ENCODE data around the gene ARHGAP6. TPM values are rescaled to one million over a fixed set of nuclear protein-coding genes. Genes with fewer than 3 reads are reported as not detected.

Gene ARHGAP6
- total RNA-seq, 1 donor from 2014 or later, result 1.2 TPM

DNA sequence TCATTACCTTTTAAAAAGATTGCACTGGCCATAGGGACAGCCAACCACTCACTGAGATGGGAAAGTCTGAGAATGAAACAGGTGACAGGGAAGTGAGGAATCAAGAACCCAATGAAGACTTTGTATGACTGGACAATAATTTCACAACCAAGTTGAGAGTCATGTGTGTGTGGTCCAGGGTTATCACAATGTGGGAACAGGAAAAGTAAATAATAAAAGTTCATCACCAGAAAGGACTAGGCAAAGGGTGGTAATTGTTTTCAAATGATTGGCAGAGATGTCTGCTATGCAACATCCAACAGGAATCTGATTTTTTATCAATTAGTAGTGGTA lies 243.2 kb downstream of the ARHGAP6 start:
- Histone ChIP-seq H3K27ac (no peak overlapping the region), H3F3A (ENCODE audit: low read depth) (no peaks in the 10 kb centered on the region), H3K9me3 (ENCODE audit: low read depth) (no peaks in the 10 kb centered on the region), H3K4me3 (no peak overlapping the region), H4K20me1 (ENCODE audit: low read depth) (no peaks in the 10 kb centered on the region), H2AFZ (replicated peaks) (no peak overlapping the region), H3K79me2 (ENCODE audit: low read depth) (no peaks in the 10 kb centered on the region), H3K36me3 (no peaks in the 10 kb centered on the region), H3K9ac (no peak overlapping the region), H3K4me2 (no peak overlapping the region), H3K4me1 (no peaks in the 10 kb centered on the region), H3K27me3 (peaks cover 26% of the 10 kb centered on the region)
- Mint-ChIP-seq H3K4me1 (peaks cover 7% of the 10 kb centered on the region), H3K27me3 (ENCODE audit: insufficient read depth, low read depth) (peaks cover 2% of the 10 kb centered on the region), H3K4me3 (no peak overlapping the region), H3K9me3 (peaks cover 7% of the 10 kb centered on the region), H3K36me3 (no peaks in the 10 kb centered on the region), H3K27ac (no peak overlapping the region)
- TF ChIP-seq EZH2 (IDR thresholded peaks at IDR 0.05), result no peak
- TF ChIP-seq, protein P1, sequence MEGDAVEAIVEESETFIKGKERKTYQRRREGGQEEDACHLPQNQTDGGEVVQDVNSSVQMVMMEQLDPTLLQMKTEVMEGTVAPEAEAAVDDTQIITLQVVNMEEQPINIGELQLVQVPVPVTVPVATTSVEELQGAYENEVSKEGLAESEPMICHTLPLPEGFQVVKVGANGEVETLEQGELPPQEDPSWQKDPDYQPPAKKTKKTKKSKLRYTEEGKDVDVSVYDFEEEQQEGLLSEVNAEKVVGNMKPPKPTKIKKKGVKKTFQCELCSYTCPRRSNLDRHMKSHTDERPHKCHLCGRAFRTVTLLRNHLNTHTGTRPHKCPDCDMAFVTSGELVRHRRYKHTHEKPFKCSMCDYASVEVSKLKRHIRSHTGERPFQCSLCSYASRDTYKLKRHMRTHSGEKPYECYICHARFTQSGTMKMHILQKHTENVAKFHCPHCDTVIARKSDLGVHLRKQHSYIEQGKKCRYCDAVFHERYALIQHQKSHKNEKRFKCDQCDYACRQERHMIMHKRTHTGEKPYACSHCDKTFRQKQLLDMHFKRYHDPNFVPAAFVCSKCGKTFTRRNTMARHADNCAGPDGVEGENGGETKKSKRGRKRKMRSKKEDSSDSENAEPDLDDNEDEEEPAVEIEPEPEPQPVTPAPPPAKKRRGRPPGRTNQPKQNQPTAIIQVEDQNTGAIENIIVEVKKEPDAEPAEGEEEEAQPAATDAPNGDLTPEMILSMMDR (IDR thresholded peaks at IDR 0.05), result no peak
- no peak for DNase-seq (ENCODE audit: low spot score)

- Histone ChIP-seq H3K9ac (no peak overlapping the region), H3K79me2 (ENCODE audit: low read depth) (no peaks in the 10 kb centered on the region), H4K20me1 (ENCODE audit: low read depth) (no peaks in the 10 kb centered on the region), H3F3A (ENCODE audit: low read depth) (no peaks in the 10 kb centered on the region), H3K9me3 (ENCODE audit: low read depth) (no peaks in the 10 kb centered on the region), H3K27me3 (peaks cover 21% of the 10 kb centered on the region), H3K4me3 (no peak overlapping the region), H3K4me1 (no peaks in the 10 kb centered on the region), H3K36me3 (no peaks in the 10 kb centered on the region), H3K4me2 (no peak overlapping the region), H3K27ac (no peak overlapping the region), H2AFZ (replicated peaks) (no peak overlapping the region)
- H3K27me3 Mint-ChIP-seq (ENCODE audit: insufficient read depth, low read depth), result peaks cover 2% of the 10 kb centered on the region
- no peak overlapping the region for H3K27ac Mint-ChIP-seq
- peaks cover 6% of the 10 kb centered on the region for H3K4me1 Mint-ChIP-seq
- H3K9me3 Mint-ChIP-seq, result peaks cover 7% of the 10 kb centered on the region
- H3K36me3 Mint-ChIP-seq, result no peaks in the 10 kb centered on the region
- TF ChIP-seq EZH2phosphoT487 (IDR thresholded peaks at IDR 0.05), result no peak
- no peak for TF ChIP-seq EZH2 (IDR thresholded peaks at IDR 0.05)
- TF ChIP-seq, protein P1 (IDR thresholded peaks at IDR 0.05), result no peak
- no peak for DNase-seq (ENCODE audit: low spot score)
- no peak overlapping the region for H3K4me3 Mint-ChIP-seq
Measured at GRCh38 chrX:11421805-11422524, 243.8 kb downstream of the ARHGAP6 start.

GRCh38 chrX:11420851-11421250 lies 244.9 kb downstream of the ARHGAP6 start:
- H3K4me1 Mint-ChIP-seq, result no peaks in the 10 kb centered on the region
- Histone ChIP-seq H3K4me1 (no peaks in the 10 kb centered on the region), H3K9ac (no peak overlapping the region), H2AFZ (replicated peaks) (no peak overlapping the region), H3F3A (ENCODE audit: low read depth) (no peaks in the 10 kb centered on the region), H4K20me1 (ENCODE audit: low read depth) (no peaks in the 10 kb centered on the region), H3K27ac (no peak overlapping the region), H3K27me3 (peaks cover 10% of the 10 kb centered on the region), H3K4me2 (no peak overlapping the region), H3K4me3 (no peak overlapping the region), H3K79me2 (ENCODE audit: low read depth) (no peaks in the 10 kb centered on the region), H3K9me3 (ENCODE audit: low read depth) (no peaks in the 10 kb centered on the region), H3K36me3 (no peaks in the 10 kb centered on the region)
- no peak overlapping the region for H3K4me3 Mint-ChIP-seq
- peaks cover 2% of the 10 kb centered on the region for H3K27me3 Mint-ChIP-seq (ENCODE audit: insufficient read depth, low read depth)
- no peak overlapping the region for H3K27ac Mint-ChIP-seq
- H3K9me3 Mint-ChIP-seq, result peaks cover 4% of the 10 kb centered on the region
- TF ChIP-seq EZH2phosphoT487 (IDR thresholded peaks at IDR 0.05) (no peak), EZH2 (IDR thresholded peaks at IDR 0.05) (no peak)
- no peak for DNase-seq (ENCODE audit: low spot score)
- H3K36me3 Mint-ChIP-seq, result no peaks in the 10 kb centered on the region

GRCh38 chrX:11419102-11419501 lies 246.6 kb downstream of the ARHGAP6 start:
- no peaks in the 10 kb centered on the region for H3K27me3 ChIP-seq
- H3K4me2 ChIP-seq, result no peak overlapping the region
- Mint-ChIP-seq H3K27me3 (ENCODE audit: insufficient read depth, low read depth) (peaks cover 2% of the 10 kb centered on the region), H3K36me3 (no peaks in the 10 kb centered on the region), H3K4me3 (no peak overlapping the region), H3K4me1 (no peaks in the 10 kb centered on the region), H3K9me3 (peaks cover under 1% of the 10 kb centered on the region), H3K27ac (no peak overlapping the region)
- H3K27ac ChIP-seq, result no peak overlapping the region
- H3K4me3 ChIP-seq, result no peak overlapping the region
- H3K4me1 ChIP-seq, result no peaks in the 10 kb centered on the region
- no peaks in the 10 kb centered on the region for H4K20me1 ChIP-seq (ENCODE audit: low read depth)
- no peaks in the 10 kb centered on the region for H3F3A ChIP-seq (ENCODE audit: low read depth)
- no peaks in the 10 kb centered on the region for H3K9me3 ChIP-seq (ENCODE audit: low read depth)
- TF ChIP-seq, protein P1 (IDR thresholded peaks at IDR 0.05), result no peak
- TF ChIP-seq EZH2 (IDR thresholded peaks at IDR 0.05) (no peak), EZH2phosphoT487 (IDR thresholded peaks at IDR 0.05) (no peak)
- H2AFZ ChIP-seq (replicated peaks), result no peak overlapping the region
- no peaks in the 10 kb centered on the region for H3K36me3 ChIP-seq
- H3K9ac ChIP-seq, result no peak overlapping the region
- H3K79me2 ChIP-seq (ENCODE audit: low read depth), result no peaks in the 10 kb centered on the region
- DNase-seq (ENCODE audit: low spot score), result no peak

Data from neural progenitor cell (in vitro differentiated cells).